Measurements from ENCODE around the gene CLDN5. TPM values are rescaled to one million over a fixed set of nuclear protein-coding genes. Genes with fewer than 3 reads are reported as not detected.

The CLDN5 gene
- total and polyA plus RNA-seq, 2 donors from 2014 or later: 47.8 to 48.4 TPM

- FAIRE-seq: no peak
- intact Hi-C loops (cut with DNase I): no loop called here
- peak in 1 of 5 donors; percentile 46 for DNase-seq
- Histone ChIP-seq H3K4me3 (ENCODE audit: low read length in 3 of 3) (no peak overlapping the region), H3K27me3 (ENCODE audit: control insufficient read depth, insufficient read depth, low read length) (no peaks in the 10 kb centered on the region), H3K27ac (ENCODE audit: low read depth in 2 of 2, low read length in 2 of 2) (no peak overlapping the region), H3K9ac (ENCODE audit: low read length in 3 of 3) (no peak overlapping the region), H3K4me1 (ENCODE audit: control insufficient read depth in 2 of 3, insufficient read depth in 2 of 3, low read depth in 1 of 3, low read length in 3 of 3) (peaks cover 0 to 8% (median 0%) of the 10 kb centered on the region in 3 donors), H3K9me3 (ENCODE audit: control insufficient read depth in 2 of 3, insufficient read depth in 1 of 3, low read length in 3 of 3) (no peaks in the 10 kb centered on the region), H3K36me3 (ENCODE audit: control insufficient read depth in 2 of 3, insufficient read depth in 3 of 3, low read length in 3 of 3) (no peaks in the 10 kb centered on the region)
- no peak for TF ChIP-seq CTCF (IDR thresholded peaks at IDR 0.05; ENCODE audit: borderline replicate concordance, extremely low read depth, insufficient read depth)
These were observed 3.5 kb downstream of the CLDN5 start for GRCh38 chr22:19520566-19521305.

- Histone ChIP-seq H3K27ac (ENCODE audit: low read depth in 2 of 2, low read length in 2 of 2) (no peak overlapping the region), H3K27me3 (ENCODE audit: control insufficient read depth, insufficient read depth, low read length) (no peaks in the 10 kb centered on the region), H3K4me3 (ENCODE audit: low read length in 3 of 3) (no peak overlapping the region), H3K36me3 (ENCODE audit: control insufficient read depth in 2 of 3, insufficient read depth in 3 of 3, low read length in 3 of 3) (no peaks in the 10 kb centered on the region), H3K9ac (ENCODE audit: low read length in 3 of 3) (no peak overlapping the region), H3K4me1 (ENCODE audit: control insufficient read depth in 2 of 3, insufficient read depth in 2 of 3, low read depth in 1 of 3, low read length in 3 of 3) (peaks cover 0 to 8% (median 0%) of the 10 kb centered on the region in 3 donors), H3K9me3 (ENCODE audit: control insufficient read depth in 2 of 3, insufficient read depth in 1 of 3, low read length in 3 of 3) (no peaks in the 10 kb centered on the region)
- DNase-seq (no peak), FAIRE-seq (no peak)
- intact Hi-C loops (cut with DNase I): no loop called here
- TF ChIP-seq CTCF (IDR thresholded peaks at IDR 0.05; ENCODE audit: borderline replicate concordance, extremely low read depth, insufficient read depth): no peak
These were observed 4.2 kb downstream of the CLDN5 start for GRCh38 chr22:19520007-19520406.

GRCh38 chr22:19519041-19519926 is 4.9 kb downstream of the CLDN5 start:
- Histone ChIP-seq H3K27me3 (ENCODE audit: control insufficient read depth, insufficient read depth, low read length) (no peaks in the 10 kb centered on the region), H3K27ac (ENCODE audit: low read depth in 2 of 2, low read length in 2 of 2) (no peak overlapping the region), H3K4me3 (ENCODE audit: low read length in 3 of 3) (no peak overlapping the region), H3K9me3 (ENCODE audit: control insufficient read depth in 2 of 3, insufficient read depth in 1 of 3, low read length in 3 of 3) (no peaks in the 10 kb centered on the region), H3K4me1 (ENCODE audit: control insufficient read depth in 2 of 3, insufficient read depth in 2 of 3, low read depth in 1 of 3, low read length in 3 of 3) (peaks cover 0 to 8% (median 0%) of the 10 kb centered on the region in 3 donors), H3K36me3 (ENCODE audit: control insufficient read depth in 2 of 3, insufficient read depth in 3 of 3, low read length in 3 of 3) (no peaks in the 10 kb centered on the region), H3K9ac (ENCODE audit: low read length in 3 of 3) (no peak overlapping the region)
- intact Hi-C loops (cut with DNase I): no loop called here
- no peak for FAIRE-seq
- no peak for TF ChIP-seq CTCF (IDR thresholded peaks at IDR 0.05; ENCODE audit: borderline replicate concordance, extremely low read depth, insufficient read depth)
- DNase-seq: no peak

Measured in kidney (tissue), 14 donors.